MM.1S (cell line): ENCODE measurements around the gene SUPT3H.

Source experiments
- CTCF ChIP-seq: fragments of 300-600 bp; sonication (generic); IDR thresholded peaks from 2 replicates; pipeline ENCODE4 v1.5.1; 2016; ENCODE audit warnings: antibody characterized with exemption, low read length, mixed read lengths
- EZH2 ChIP-seq: fragments of 300-600 bp; sonication (generic); optimal IDR thresholded peaks from 2 replicates; pipeline ENCODE3; 2017; ENCODE audit warnings: low read depth, mild to moderate bottlenecking, antibody characterized with exemption, low read length, mixed read lengths
- EZH2phosphoT487 ChIP-seq: fragments of 300-600 bp; sonication (generic); IDR thresholded peaks from 2 replicates; pipeline ENCODE4 v1.6.1; 2018; ENCODE audit warnings: antibody characterized with exemption, low read length

- TF ChIP-seq CTCF, result no peak
- no peak for TF ChIP-seq EZH2phosphoT487
- no peak for TF ChIP-seq EZH2
Observed at GRCh38 chr6:45326698-45327417, 50.9 kb downstream of the SUPT3H start.
